HCT116 (cell line): ENCODE data around the gene WNT1.

Source experiments
- EGR1 ChIP-seq: IDR thresholded peaks from 2 replicates; pipeline ENCODE4 v1.6.1; 2012; ENCODE audit warnings: low read depth
- ELF1 ChIP-seq: IDR thresholded peaks from 2 replicates; pipeline ENCODE4 v1.6.1; 2012; ENCODE audit warnings: low read depth, borderline replicate concordance
- EZH2 ChIP-seq: fragments of 200-600 bp; sonication (generic); IDR thresholded peaks from 2 replicates; pipeline ENCODE4 v1.6.1; 2017; ENCODE audit warnings: antibody characterized with exemption, mixed run types
- EZH2phosphoT487 ChIP-seq: fragments of 200-600 bp; IDR thresholded peaks from 2 replicates; pipeline ENCODE4 v1.6.1; 2018; ENCODE audit warnings: antibody characterized with exemption, borderline replicate concordance
- JUND ChIP-seq: IDR thresholded peaks from 2 replicates; pipeline ENCODE4 v1.6.1; 2012
- POLR2A ChIP-seq: IDR thresholded peaks from 2 replicates; pipeline ENCODE4 v1.7.0; 2011; ENCODE audit warnings: borderline replicate concordance; ENCODE audit not compliant: insufficient read depth, insufficient read length; ENCODE audit errors: extremely low read depth
- SIN3A ChIP-seq: IDR thresholded peaks from 2 replicates; pipeline ENCODE4 v1.6.1; 2012; ENCODE audit warnings: low read depth
- SP1 ChIP-seq: IDR thresholded peaks from 2 replicates; pipeline ENCODE4 v1.6.1; 2012; ENCODE audit warnings: low read depth
- TF ChIP-seq, protein P1 (sequence below): IDR thresholded peaks from 2 replicates; pipeline ENCODE4 v1.6.1; 2012
- TF ChIP-seq, protein P2 (sequence below), 3 experiments: fragments of 200-600 bp in 1 of 3; sonication (generic) in 1 of 3; IDR thresholded peaks in 2 of 3; conservative IDR thresholded peaks in 1 of 3; 2 replicates each; pipeline ENCODE4 v1.5.1; 2012 to 2017; ENCODE audit warnings: low read depth in 2 of 3, low read length in 2 of 3, antibody characterized with exemption in 1 of 3, borderline replicate concordance in 1 of 3, control low read depth in 1 of 3, mild to moderate bottlenecking in 1 of 3, mixed read lengths in 1 of 3, mixed run types in 1 of 3, moderate library complexity in 1 of 3; ENCODE audit not compliant: insufficient read depth in 1 of 3
- TF ChIP-seq, protein P3 (sequence below): IDR thresholded peaks from 2 replicates; pipeline ENCODE4 v1.6.1; 2012
- TF ChIP-seq, protein P4 (sequence below): IDR thresholded peaks from 2 replicates; pipeline ENCODE4 v1.6.1; 2011; ENCODE audit warnings: mild to moderate bottlenecking, low read length, moderate library complexity; ENCODE audit not compliant: insufficient replicate concordance; ENCODE audit errors: extremely low read depth

DNA sequence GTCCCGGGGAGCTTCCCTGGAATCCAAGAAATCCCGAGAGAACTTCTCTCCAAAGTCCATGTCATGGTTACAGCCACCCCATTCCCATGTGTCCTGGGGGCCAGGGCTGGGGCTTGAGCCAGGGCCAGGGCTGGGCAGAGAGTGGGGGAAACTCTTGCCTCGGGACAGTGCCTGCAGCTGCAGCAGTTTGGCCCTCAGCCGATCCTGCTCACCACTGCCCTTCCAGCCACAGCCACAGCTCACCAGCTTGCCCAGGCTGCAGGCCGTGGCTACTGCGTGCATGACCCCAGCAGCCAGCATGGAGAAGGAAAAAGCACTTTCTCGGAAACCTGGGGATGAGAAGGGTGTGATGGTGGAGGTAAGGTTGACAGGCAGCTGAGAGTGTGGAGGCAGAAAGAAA is 10.1 kb upstream of the WNT1 start:
- TF ChIP-seq, protein P1, sequence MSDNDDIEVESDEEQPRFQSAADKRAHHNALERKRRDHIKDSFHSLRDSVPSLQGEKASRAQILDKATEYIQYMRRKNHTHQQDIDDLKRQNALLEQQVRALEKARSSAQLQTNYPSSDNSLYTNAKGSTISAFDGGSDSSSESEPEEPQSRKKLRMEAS: no peak
- no peak for TF ChIP-seq POLR2A
- TF ChIP-seq, protein P2, sequence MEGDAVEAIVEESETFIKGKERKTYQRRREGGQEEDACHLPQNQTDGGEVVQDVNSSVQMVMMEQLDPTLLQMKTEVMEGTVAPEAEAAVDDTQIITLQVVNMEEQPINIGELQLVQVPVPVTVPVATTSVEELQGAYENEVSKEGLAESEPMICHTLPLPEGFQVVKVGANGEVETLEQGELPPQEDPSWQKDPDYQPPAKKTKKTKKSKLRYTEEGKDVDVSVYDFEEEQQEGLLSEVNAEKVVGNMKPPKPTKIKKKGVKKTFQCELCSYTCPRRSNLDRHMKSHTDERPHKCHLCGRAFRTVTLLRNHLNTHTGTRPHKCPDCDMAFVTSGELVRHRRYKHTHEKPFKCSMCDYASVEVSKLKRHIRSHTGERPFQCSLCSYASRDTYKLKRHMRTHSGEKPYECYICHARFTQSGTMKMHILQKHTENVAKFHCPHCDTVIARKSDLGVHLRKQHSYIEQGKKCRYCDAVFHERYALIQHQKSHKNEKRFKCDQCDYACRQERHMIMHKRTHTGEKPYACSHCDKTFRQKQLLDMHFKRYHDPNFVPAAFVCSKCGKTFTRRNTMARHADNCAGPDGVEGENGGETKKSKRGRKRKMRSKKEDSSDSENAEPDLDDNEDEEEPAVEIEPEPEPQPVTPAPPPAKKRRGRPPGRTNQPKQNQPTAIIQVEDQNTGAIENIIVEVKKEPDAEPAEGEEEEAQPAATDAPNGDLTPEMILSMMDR (IDR thresholded peaks at IDR 0.05 in 2 of 3, conservative IDR thresholded peaks at IDR 0.05 in 1 of 3; ENCODE audit: borderline replicate concordance in 1 of 3, insufficient read depth in 1 of 3, low read depth in 2 of 3, low read length in 2 of 3): no peak
- TF ChIP-seq EZH2: no peak
- no peak for TF ChIP-seq EZH2phosphoT487
- no peak for TF ChIP-seq SP1
- TF ChIP-seq, protein P3, sequence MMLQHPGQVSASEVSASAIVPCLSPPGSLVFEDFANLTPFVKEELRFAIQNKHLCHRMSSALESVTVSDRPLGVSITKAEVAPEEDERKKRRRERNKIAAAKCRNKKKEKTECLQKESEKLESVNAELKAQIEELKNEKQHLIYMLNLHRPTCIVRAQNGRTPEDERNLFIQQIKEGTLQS: no peak
- TF ChIP-seq ELF1: no peak
- TF ChIP-seq, protein P4, sequence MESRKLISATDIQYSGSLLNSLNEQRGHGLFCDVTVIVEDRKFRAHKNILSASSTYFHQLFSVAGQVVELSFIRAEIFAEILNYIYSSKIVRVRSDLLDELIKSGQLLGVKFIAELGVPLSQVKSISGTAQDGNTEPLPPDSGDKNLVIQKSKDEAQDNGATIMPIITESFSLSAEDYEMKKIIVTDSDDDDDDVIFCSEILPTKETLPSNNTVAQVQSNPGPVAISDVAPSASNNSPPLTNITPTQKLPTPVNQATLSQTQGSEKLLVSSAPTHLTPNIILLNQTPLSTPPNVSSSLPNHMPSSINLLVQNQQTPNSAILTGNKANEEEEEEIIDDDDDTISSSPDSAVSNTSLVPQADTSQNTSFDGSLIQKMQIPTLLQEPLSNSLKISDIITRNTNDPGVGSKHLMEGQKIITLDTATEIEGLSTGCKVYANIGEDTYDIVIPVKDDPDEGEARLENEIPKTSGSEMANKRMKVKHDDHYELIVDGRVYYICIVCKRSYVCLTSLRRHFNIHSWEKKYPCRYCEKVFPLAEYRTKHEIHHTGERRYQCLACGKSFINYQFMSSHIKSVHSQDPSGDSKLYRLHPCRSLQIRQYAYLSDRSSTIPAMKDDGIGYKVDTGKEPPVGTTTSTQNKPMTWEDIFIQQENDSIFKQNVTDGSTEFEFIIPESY: no peak
- TF ChIP-seq JUND: no peak
- no peak for TF ChIP-seq EGR1
- no peak for TF ChIP-seq SIN3A
